GM19043 (cell line): Measurements from ENCODE around the gene YAP1.

Experiments
- ATAC-seq: cut with Tn5 transposase; IDR thresholded peaks from one replicate; pipeline ENCODE4 v1.9.1; 2021; ENCODE audit warnings: low read depth; ENCODE audit not compliant: unreplicated experiment

Gene YAP1

GRCh38 chr11:102116453-102117205 is 6.4 kb downstream of the YAP1 start:
- ATAC-seq = no peak

- no peak for ATAC-seq
Measured at GRCh38 chr11:102117472-102118113, 7.3 kb downstream of the YAP1 start.

GRCh38 chr11:102118937-102119336 is 8.7 kb downstream of the YAP1 start:
- ATAC-seq = no peak

DNA sequence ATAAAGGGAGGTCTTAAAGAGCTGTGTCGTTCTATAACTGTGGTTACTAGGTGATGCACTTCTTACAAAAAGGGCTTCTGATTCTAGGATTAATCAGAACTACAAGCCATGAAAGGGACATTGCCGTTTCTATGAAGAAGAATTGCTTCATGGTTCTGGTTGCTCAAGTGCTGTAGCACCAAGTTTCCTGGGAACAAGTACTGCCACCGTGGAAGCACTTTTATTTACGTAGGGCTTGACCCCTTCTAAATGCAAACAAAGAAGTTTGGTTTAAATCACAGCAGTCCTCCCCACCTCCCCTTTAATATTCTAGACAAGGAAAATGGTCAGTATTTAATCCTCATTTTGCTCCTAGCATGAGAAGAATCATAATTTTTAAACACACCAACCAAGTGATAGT is 9.8 kb downstream of the YAP1 start:
- ATAC-seq = no peak

GRCh38 chr11:102120437-102120973 is 10.3 kb downstream of the YAP1 start:
- no peak for ATAC-seq

GRCh38 chr11:102121329-102121728 is 11.1 kb downstream of the YAP1 start:
- ATAC-seq = no peak

DNA sequence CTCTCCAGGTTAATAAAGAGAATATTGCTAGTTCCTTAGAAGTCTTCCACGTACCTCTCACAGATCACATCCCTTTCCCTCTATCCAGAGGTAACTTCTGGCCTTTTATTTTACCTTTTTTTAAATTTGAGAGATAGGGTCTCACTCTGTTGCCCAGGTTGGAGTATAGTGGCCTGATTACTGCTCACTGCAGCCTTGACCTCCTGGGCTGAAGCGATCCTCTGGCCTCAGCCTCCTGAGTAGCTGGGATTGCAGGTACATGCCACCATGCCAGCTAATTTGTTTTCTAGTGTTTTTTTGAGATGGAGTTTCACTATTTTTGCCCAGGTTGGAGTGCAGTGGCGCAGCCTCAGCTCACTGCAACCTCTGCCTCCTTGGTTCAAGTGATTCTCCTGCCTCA is 24.4 kb downstream of the YAP1 start:
- no peak for ATAC-seq

DNA sequence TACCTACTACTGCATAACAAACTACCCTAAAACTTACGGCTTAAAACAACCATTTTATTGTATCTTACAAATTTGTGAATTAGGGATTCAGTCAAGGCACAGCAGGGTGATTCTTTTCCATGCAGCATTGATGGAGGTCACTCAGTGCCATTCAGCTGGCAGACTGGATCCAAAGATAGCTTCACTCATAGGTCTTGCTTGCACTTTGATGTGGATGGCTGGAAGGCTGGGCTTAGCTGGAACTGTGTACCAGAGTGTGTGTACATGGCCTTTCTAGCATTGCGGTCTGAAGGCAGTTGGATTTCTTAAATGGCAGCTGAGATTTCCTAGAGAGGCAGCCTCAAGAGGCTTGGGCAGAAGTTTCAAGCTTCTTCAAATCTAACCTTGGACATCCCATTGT is 25.0 kb downstream of the YAP1 start:
- ATAC-seq = no peak

GRCh38 chr11:102138223-102138622 is 28.0 kb downstream of the YAP1 start:
- no peak for ATAC-seq

DNA sequence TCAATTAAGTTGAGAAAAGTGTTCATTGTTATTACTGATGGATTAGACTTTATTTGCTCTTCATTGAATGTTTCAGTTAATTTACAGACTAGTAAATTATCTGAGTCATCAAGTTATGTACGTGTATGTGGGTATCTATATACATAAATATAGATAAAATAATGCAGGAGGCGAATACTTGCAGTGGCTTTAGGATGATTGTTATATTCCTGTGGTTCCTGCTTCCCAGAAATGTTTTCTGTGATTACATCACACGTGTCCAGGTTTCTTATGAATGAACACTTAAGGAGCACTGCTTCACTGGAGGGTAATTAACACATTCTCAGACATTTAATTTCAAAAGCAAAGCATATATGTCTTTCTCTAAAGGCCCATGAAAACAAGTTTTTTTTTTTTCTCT is 28.4 kb downstream of the YAP1 start:
- ATAC-seq = no peak

DNA sequence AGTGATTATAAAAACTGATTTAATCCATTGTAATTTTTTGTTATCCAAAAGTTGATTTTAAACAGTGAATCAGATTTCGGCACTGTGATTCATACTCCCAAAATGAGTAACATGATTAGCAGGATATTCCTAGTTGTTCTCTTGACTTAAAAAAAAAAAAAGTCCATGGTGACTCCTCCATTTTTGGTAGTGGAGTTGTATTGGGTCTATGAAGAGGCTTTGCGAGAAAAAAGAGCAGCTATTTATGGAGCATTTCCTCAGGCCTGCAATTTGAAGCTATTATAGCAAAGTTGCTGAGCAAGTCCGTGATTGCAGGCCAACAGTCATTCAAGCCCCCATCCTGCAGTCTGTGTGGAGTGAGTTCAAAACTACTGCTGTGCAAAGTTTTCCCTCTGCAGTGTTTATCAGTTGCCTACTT is 28.8 kb downstream of the YAP1 start:
- no peak for ATAC-seq

DNA sequence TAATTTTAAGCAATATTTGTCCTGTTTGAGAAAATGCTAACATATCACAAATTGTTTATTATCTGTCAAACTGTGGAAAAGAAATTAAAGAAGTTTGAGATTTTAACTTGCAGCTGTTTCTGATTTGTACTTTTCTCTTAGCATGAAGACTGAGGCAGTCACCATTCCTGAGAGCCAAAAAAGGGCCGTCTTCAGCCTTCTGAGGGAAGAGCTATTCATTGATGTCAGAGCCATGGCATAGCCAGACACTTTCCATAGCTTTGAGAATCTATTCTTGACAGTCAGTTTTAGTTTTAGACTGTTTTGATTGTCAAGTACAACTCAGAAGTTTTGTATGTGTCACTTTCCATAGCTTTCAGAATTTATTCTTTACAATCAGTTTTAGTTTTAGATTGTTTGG is 32.1 kb downstream of the YAP1 start:
- ATAC-seq = no peak

- ATAC-seq = no peak
Measured at GRCh38 chr11:102143867-102144266, 33.6 kb downstream of the YAP1 start.

GRCh38 chr11:102144357-102145355 is 34.4 kb downstream of the YAP1 start:
- ATAC-seq = no peak

- no peak for ATAC-seq
Measured at GRCh38 chr11:102147015-102147414, 36.8 kb downstream of the YAP1 start.

DNA sequence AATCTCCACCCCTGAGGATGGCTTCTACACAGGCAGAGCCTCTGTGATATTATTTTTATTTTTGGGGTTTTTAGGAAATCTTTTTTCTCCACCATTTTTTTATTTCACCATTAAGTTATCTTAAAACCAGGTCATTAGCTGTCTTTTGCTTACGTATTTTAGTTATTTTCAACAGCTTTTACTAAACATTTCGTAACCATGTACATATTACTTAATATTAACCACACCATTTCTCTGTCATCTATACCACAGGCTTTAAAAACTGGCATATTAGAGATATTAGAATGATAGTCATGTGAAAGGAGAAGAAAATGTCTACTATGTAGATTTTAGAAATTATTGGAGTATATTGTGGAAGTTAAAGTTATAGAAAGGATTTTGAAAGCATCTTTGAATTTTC is 37.4 kb downstream of the YAP1 start:
- ATAC-seq = no peak

DNA sequence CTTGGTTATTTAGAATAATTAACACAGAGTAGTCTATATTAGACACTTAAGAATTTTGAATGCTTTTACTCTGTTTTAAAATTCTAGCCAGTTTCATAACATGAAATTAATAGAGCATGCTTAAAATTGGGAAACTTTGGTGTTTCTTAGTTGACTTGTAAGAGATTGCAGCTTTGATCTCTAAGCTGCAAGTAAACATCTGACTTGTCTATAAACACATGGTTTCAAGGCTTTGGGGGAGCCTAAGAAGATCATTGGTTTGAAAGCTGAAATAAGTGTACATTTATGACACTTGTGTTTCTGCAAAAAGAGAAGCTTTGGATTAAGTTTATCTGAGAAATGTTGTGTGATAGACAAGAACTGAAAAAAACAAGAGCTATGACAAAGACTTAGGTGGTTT is 37.8 kb downstream of the YAP1 start:
- no peak for ATAC-seq

- no peak for ATAC-seq
Measured at GRCh38 chr11:102151784-102152525, 41.7 kb downstream of the YAP1 start.

DNA sequence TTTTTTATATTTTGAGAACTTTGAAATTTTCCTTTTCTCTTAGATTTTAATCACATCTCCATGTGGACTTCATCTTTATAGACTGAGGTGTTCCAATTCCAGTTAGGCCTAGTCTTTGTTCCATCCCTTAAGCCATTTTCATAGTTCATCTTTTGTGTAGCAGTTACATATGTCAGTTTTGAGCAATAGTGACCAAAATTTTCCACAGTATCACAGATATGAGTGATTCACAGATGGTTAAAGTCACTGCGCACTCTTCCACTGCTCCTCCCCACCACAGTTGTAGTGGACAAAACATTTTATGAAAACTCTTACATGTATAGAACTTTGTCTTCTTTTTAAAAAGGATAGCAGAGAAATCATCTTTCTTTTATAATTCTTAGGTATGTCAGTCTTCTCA is 42.8 kb downstream of the YAP1 start:
- ATAC-seq = no peak

- ATAC-seq = no peak
Measured at GRCh38 chr11:102154806-102155205, 44.6 kb downstream of the YAP1 start.
